Amniotic epithelial cell (primary cell): Measurements from ENCODE around the gene GRIP1.
"Not testable (repeated sequence)": the region's sequence is repeated elsewhere in the genome, so short reads cannot be mapped to it uniquely, and the experiment has no call there.

Experiments
- DNase-seq: peaks from one replicate; pipeline ENCODE4 v3.0.0-alpha.2; 2010; ENCODE audit warnings: low read depth

Gene GRIP1

DNA sequence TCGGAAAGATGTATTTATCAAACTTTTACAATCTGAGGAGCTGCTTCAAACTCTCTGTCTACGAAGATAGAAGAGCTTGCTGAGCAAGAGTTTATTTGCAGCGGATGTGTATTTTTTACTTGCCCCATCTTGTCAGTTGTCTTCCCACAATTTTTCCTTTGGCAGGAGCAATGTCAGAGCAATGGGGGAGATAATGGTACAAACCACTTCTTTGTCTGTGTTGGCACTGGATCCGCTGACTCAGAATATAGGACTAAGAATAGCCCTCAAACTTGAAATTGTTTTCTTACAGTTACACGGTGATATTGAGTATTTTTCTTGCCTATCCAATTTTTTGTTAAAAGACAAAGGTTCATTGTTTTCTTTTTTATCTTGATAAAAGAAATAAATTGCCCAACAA is 348.9 kb downstream of the GRIP1 start:
- DNase-seq, result peak; percentile 5

DNA sequence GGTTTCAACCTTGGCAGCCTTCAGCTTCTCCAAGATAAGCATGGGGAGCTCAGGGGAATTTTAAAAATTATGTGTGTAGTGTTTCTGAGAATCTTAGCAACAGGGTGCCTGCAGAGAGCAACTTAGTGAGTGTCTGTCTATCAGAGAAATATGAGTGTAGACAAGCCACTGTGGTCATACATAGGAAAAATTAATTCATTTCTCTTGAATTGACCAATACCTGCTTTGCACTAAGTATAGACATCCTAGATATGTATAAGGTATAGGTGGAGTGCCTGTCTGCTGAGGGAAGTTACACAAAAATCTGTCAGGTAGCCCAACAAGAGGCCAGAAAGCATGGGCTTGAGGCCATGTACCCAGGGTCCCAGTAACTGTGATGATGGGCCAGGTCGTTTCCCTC is 355.9 kb downstream of the GRIP1 start:
- DNase-seq, result no peak

GRCh38 chr12:66321435-66321834 is 357.4 kb downstream of the GRIP1 start:
- peak; percentile 16 for DNase-seq

DNA sequence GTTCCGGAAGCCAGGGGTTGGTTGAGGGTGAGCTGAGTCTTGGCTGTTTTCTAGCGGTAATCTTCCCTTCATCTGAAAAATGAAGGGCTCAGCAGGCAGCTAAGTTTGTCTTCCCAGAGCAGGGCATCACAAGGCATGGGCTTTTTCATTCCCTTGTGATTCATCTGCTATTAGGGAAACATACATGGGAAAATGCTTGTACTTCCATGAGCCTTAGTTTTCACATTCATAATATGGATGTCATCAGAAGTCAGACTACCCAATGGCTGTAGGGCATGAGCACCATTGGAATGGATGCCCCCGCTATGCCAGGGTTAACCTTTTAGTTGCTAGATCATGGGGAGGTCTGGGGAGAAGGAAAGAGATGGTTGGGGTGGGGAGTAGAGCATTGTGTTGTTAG is 357.9 kb downstream of the GRIP1 start:
- DNase-seq, result peak; percentile 31

GRCh38 chr12:66319266-66319954 is 359.5 kb downstream of the GRIP1 start:
- no peak for DNase-seq

GRCh38 chr12:66314278-66314677 is 364.6 kb downstream of the GRIP1 start:
- peak; percentile 75 for DNase-seq

DNA sequence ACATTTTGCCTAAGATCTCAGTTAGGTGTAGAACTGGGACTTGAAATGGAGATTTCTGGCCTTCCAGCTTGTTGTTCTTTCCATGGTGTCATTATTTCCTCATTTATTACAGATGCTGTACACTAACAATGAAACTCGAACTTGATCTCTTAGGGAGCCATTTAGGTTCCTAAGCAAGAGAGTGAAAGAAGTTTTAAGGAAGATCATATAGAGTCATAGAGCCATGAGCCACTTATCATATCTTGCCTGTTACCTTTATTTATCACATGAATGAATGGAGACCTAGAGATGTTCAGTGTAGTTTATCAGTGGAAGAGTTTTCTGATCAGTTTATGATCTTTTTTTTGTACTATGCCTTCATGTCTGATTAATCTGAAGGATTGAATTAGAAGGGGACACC is 366.7 kb downstream of the GRIP1 start:
- no peak for DNase-seq

DNA sequence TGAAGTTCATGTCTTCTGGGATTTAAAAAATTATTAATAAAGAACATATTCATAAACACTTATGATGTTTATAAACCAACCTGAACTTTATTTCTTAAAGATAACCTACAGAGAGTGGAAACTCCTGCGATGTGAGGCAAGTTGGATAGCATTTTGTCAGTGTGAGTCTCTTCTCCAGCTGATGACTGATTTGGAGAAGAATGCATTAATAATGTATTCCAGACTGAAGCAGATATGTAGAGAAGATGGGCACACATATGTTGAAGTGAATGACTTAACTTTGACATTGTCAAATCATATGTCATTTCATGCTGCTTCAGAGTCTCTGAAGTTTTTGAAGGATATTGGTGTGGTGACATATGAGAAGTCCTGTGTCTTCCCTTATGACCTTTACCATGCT is 369.3 kb downstream of the GRIP1 start:
- no peak for DNase-seq

- no peak for DNase-seq
Measured at GRCh38 chr12:66304296-66304900, 374.5 kb downstream of the GRIP1 start.

DNA sequence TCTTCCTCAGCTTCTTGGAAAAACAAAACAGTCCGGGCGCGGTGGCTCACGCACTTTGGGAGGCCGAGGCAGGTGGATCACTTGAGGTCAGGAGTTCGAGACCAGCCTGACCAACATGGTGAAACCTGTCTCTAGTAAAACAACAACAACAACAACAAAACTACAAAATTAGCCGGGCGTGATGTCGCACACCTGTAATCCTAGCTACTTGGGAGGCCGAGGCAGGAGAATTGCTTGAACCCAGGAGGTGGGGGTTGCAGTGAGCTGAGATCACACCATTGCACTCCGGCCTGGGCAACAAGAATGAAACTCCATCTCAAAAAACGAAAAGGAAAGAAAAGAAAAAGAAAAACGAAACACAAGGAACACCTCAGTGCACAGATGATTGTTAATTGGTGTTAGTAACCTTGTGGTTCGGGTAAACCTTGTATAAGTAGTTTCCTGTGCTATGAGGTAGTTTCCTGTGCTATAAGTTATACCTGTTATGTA is 375.5 kb downstream of the GRIP1 start:
- not testable (repeated sequence) for DNase-seq

DNA sequence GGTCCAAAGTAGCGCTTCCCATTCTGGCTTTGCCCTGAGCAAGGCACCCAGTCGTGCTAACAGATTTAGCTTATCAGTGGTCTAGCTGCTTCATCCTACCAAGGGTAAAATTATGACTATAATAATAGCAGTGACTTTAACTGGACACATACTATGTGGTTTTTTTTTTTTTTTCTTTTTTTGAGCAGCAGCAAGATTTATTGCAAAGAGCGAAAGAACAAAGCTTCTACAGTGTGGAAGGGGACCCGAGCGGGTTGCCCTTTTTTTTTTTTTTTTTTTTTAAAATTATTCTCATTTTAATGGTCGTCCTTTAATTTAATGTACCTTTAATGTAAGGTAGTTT is 376.1 kb downstream of the GRIP1 start:
- no peak for DNase-seq

DNA sequence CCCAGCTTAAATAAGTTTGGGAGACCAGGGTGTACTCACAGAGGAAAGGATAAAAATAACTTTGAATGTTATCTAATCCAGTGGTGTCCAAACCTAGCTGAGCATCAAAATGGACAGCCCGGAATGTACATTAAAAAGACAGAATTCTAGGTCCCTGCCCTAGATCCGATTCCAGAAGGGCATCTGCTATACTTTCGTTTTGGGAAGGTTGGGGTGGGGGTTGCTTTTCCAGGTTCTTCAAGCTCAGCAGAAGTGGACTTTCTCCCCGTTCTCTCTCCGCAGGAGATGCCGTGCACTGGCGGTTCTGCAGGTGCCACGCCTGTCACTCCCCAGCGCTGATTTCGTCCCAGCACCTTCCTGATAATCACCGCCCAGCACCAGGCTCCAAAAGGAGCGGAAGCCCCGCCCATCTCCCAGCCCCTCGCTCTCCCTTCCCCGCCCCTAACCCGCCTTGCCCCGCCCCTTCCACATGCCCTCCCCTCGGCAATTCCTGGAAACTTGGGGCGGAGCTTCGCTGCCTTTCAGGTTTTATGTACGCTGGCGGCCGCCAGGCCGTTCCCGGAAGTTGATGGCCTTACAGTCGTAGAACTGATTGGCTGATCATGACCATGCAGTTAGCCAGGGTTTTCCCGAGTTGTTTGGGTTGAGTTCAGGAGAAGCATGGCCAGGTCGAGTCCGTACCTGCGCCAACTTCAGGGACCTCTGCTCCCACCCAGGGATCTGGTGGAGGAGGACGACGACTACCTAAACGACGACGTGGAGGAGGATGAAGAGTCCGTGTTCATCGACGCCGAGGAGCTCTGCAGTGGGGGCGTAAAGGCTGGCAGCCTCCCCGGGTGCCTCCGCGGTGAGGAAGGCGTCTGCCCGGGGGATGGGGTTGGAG is 376.7 kb downstream of the GRIP1 start, which contains the start of gene HELB:
TSS of gene HELB (plus strand) at position 550 of the 883 bp plus-strand sequence. CDS start at position 661, 111 bp downstream.
- peak; percentile 94 for DNase-seq

DNA sequence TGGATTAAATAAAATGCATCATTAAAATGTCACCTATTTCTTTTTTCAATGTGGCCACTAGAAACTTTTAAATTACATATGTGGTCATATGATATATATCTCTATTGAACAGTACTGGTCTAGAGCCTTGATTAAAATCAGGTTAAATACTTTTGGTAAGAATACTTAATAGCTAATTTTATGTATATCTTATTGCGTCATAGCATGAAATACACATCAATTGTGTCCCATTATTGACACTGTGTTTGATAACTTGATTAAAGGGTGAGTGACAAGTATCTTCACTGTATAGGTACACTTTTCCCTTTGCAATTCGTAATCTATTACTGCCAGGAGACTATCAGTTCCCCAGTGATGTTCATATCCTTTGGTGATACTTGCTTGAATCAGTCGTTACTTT is 381.0 kb downstream of the GRIP1 start:
- DNase-seq, result no peak
